ENCODE data around the gene MYF5. TPM values are rescaled to one million over a fixed set of nuclear protein-coding genes. Genes with fewer than 3 reads are reported as not detected.

Gene MYF5
- total RNA-seq, 1 donor from 2014 or later: not detected

DNA sequence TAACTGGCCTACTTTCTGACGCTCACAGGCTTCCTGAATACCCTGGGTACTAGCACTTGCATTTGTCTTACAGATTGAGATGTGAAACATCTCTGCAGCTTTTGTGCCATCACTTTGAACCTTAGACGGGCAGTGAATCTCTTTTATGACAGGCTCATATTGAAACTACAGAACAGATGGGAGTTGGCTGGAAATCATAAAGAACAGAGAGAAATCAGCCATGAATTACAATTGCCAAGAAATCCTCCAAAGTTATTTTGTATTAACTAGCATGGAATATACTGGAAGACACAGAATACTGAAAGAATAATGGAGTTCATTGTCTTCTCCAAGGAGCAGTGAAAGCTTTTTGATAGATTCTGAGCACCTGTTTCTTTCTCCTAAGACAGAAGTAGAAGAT lies 32.7 kb downstream of the MYF5 start:
- DNase-seq (ENCODE audit: low spot score) (no peak), ATAC-seq (no peak)
- intact Hi-C loops (cut with DNase I): no loop called here

DNA sequence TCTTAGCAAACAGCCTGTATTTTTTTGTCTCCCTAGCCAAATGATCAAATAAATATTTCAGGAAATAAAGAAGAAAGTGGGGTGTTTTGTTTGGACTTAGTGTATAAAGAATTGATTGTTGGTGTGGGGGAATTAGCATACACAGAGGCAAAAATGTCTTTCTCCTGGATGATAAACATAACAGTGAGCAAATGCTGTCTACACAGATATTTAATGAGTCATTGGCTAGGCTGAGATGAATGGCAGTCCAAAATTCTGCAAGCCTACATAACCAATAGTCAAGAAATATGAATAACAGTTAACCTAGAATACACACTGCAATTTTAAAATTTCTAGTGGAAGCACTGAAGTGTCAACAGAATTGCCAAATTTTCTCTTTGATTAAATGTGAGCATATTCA lies 35.8 kb downstream of the MYF5 start:
- ATAC-seq (no peak), DNase-seq (ENCODE audit: low spot score) (no peak)
- intact Hi-C loops (cut with DNase I): no loop called here

DNA sequence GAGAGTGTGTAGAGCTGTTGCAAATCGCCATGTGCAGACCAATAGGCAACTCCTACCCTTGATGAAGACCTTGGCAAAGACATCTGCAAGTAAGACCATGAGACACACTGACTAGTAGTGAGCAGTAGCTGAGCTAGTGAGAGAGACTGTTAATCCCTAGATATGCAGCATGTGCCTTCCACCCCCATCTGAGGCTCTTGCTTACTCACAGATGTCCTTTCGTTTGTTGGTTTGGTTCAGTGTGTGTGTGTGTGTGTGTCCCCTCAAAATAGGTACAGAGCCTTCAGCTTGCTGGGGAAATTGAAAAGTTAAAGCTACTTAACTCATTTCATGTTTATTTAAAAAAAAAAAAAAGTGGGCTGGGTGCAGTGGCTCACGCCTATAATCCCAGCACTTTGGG lies 37.6 kb downstream of the MYF5 start:
- no peak for DNase-seq (ENCODE audit: low spot score)
- ATAC-seq: no peak
- intact Hi-C loops (cut with DNase I): no loop called here

DNA sequence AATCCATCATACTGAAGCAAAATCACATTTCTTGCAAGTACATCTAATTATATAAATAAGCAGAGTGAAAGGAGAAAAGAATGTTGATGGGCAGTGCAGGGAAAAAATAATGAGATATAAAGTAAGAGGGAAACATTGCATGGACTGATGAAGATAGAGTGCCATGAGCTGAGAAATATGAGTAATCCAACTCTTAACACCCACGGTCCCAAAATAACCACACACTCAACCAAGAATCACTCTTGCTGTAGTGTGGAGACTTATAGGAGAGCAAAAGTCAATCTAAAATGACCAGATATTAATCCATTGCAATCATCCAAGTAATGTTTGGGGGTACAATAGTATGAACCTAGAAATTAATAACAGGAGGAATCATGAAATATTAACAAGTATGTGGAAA lies 40.2 kb downstream of the MYF5 start:
- DNase-seq (ENCODE audit: low spot score) (no peak), ATAC-seq (no peak)
- intact Hi-C loops (cut with DNase I): no loop called here

DNA sequence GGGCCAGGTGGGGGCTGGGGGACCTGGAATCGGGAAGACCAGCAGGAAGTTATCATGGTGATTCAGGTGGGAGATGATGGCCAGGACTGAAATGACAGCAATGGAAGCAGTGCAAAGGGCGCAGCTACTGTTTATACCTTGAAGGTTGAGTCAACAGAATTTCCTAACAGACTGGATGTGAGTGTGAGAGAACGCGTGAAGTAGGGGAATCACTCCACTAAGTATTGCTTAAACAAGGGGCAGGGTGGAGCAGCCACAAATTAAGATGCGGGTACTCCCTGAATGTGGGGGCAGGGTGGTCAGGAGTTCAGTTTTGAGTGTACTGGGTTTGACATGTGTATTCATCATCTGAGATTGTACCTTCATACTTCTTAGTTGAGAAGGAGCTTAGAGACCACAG lies 45.1 kb downstream of the MYF5 start:
- DNase-seq (ENCODE audit: low spot score) (no peak), ATAC-seq (no peak)
- intact Hi-C loops (cut with DNase I): no loop called here

DNA sequence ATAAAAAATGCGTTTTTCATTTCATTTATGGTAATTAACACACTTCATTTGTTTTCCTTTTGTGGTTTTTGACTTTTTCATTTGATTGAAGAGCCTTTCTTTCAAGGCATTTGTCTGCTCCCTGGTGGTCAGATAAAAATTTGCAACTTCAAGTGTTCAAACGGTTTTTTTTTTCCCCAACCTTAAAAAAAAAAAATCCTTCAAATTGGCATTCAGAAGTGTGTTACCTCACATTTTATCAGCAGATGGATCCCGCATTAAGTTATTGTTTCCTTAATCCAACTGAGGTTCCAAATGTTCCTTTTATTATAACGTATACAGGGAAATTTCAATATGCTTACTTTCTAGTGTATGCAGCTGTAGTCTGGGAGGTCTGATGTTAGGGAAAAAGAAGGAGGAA lies 47.2 kb downstream of the MYF5 start:
- DNase-seq (ENCODE audit: low spot score): no peak
- intact Hi-C loops (cut with DNase I): no loop called here
- ATAC-seq: no peak

DNA sequence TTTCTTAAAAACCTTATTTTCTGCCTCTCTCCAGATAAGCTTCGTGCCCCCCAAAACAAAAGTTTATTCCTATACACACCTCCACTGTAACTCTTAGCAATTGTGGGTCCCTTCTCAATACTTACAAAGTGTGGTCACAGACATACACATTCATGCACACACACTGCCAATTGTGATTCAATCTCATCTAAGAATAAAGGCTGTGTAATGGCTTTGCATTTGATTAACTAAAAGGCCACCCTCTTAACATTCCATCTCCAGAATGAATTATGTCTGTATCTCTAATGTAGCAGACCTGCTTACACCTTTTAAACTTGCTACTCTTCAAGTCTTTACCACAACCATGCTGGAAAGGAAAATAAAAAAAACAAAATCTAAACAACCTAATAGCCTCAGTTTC lies 49.5 kb downstream of the MYF5 start:
- DNase-seq (ENCODE audit: low spot score) (no peak), ATAC-seq (no peak)
- intact Hi-C loops (cut with DNase I): no loop called here

DNA sequence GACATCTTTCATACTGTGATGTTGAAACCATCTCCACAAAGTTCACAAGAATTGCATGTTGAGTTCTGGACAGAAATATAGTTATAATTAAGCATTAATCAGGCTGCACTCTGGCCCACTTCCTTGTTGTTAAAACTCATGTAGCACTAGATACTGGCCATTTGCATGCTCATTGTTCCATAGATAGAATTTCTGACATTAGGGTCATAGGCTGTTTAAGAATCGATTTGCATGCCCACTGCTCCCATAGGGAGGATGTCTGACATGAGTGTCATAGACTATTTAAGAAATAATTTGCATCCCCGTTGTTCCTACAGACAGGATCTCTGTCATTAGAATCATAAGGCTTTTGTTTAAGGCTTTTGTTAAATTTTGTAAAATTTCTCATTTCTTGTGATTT lies 50.2 kb downstream of the MYF5 start:
- no peak for DNase-seq (ENCODE audit: low spot score)
- ATAC-seq: no peak
- intact Hi-C loops (cut with DNase I): no loop called here

Other genes with a start within 250 kb of the MYF5 start
- gene MYF6, start 9.3 kb upstream of the MYF5 start, total RNA-seq: not detected
- 16.5 TPM for gene LIN7A, start 221.0 kb downstream of the MYF5 start, total RNA-seq

Measured in sciatic nerve (tissue), 2 donors.